ENCODE measurements around the gene CELA2A. TPM values are rescaled to one million over a fixed set of nuclear protein-coding genes. Genes with fewer than 3 reads are reported as not detected.
"Not testable (repeated sequence)": the region's sequence is repeated elsewhere in the genome, so short reads cannot be mapped to it uniquely, and the experiment has no call there.

CELA2A gene
- polyA plus RNA-seq, 1 of the 3 experiments (the other 2 are of a cell fraction) = not detected

DNA sequence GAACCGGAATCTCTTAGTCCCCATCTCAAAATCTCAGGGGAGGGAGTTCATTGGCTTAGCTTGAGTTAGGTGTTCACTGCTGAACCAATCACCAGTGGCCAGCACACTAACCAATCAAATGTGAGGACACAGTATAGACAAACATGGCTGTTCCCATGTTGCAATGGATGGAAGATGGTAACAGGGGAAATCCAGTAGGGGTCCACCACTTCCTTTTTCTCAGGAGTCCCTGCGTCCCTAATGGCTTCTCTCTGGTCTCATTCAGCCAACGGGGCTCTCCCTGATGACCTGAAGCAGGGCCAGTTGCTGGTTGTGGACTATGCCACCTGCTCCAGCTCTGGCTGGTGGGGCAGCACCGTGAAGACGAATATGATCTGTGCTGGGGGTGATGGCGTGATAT is 29.1 kb downstream of the CELA2A start:
- 95% methylated on average over 6 of the region's 6 CpGs for WGBS (ENCODE audit: low lambda C conversion rate)
- Histone ChIP-seq H3K9me3 (no peaks in the 10 kb centered on the region), H4K20me1 (ENCODE audit: insufficient read depth) (no peaks in the 10 kb centered on the region), H3K36me3 (replicated peaks in 1 of 2; ENCODE audit: control insufficient read depth in 1 of 2, insufficient read depth in 2 of 2, low read length in 1 of 2) (no peaks in the 10 kb centered on the region), H3K4me3 (ENCODE audit: low read depth in 2 of 2, low read length in 1 of 2) (no peak overlapping the region), H3K9me2 (no peaks in the 10 kb centered on the region), H3K27me3 (ENCODE audit: insufficient read depth) (no peaks in the 10 kb centered on the region), H3K27ac (ENCODE audit: low read depth in 2 of 2, low read length in 1 of 2) (no peak overlapping the region), H3F3A (replicated peaks; ENCODE audit: insufficient read depth) (no peaks in the 10 kb centered on the region), H3K4me2 (no peak overlapping the region), H3K4me1 (ENCODE audit: control insufficient read depth in 1 of 2, insufficient read depth in 2 of 2, low read depth in 1 of 2, low read length in 1 of 2) (peaks cover 0 to 8% of the 10 kb centered on the region in 2 experiments; a peak in 1 of 4 replicates), H3K79me2 (ENCODE audit: insufficient read depth) (no peaks in the 10 kb centered on the region), H3K9ac (no peak overlapping the region), H2AFZ (ENCODE audit: low read depth) (no peak overlapping the region)
- no peak for DNase-seq
- POLR2A ChIA-PET = no interaction called here
- TF ChIP-seq FOXJ3 (CRISPR knock-in tag; IDR thresholded peaks at IDR 0.05) = no peak
- no peak for TF ChIP-seq FOSL2 (IDR thresholded peaks at IDR 0.05; ENCODE audit: borderline replicate concordance, low read depth)
- TF ChIP-seq EP300 (IDR thresholded peaks at IDR 0.05; ENCODE audit: borderline replicate concordance in 1 of 2, low read depth in 1 of 2, low read length in 1 of 2) = no peak
- TF ChIP-seq, protein P1, sequence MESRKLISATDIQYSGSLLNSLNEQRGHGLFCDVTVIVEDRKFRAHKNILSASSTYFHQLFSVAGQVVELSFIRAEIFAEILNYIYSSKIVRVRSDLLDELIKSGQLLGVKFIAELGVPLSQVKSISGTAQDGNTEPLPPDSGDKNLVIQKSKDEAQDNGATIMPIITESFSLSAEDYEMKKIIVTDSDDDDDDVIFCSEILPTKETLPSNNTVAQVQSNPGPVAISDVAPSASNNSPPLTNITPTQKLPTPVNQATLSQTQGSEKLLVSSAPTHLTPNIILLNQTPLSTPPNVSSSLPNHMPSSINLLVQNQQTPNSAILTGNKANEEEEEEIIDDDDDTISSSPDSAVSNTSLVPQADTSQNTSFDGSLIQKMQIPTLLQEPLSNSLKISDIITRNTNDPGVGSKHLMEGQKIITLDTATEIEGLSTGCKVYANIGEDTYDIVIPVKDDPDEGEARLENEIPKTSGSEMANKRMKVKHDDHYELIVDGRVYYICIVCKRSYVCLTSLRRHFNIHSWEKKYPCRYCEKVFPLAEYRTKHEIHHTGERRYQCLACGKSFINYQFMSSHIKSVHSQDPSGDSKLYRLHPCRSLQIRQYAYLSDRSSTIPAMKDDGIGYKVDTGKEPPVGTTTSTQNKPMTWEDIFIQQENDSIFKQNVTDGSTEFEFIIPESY (IDR thresholded peaks at IDR 0.05; ENCODE audit: borderline replicate concordance, low read depth) = no peak
- no peak for TF ChIP-seq GATA2 (CRISPR knock-in tag; IDR thresholded peaks at IDR 0.05)
- no peak for TF ChIP-seq MEF2A (IDR thresholded peaks at IDR 0.05; ENCODE audit: borderline replicate concordance, low read depth)
- TF ChIP-seq NFIC (IDR thresholded peaks at IDR 0.05; ENCODE audit: borderline replicate concordance) = no peak
- no peak for TF ChIP-seq EZH2phosphoT487 (IDR thresholded peaks at IDR 0.05; ENCODE audit: borderline replicate concordance, low read depth)
- TF ChIP-seq, protein P2, sequence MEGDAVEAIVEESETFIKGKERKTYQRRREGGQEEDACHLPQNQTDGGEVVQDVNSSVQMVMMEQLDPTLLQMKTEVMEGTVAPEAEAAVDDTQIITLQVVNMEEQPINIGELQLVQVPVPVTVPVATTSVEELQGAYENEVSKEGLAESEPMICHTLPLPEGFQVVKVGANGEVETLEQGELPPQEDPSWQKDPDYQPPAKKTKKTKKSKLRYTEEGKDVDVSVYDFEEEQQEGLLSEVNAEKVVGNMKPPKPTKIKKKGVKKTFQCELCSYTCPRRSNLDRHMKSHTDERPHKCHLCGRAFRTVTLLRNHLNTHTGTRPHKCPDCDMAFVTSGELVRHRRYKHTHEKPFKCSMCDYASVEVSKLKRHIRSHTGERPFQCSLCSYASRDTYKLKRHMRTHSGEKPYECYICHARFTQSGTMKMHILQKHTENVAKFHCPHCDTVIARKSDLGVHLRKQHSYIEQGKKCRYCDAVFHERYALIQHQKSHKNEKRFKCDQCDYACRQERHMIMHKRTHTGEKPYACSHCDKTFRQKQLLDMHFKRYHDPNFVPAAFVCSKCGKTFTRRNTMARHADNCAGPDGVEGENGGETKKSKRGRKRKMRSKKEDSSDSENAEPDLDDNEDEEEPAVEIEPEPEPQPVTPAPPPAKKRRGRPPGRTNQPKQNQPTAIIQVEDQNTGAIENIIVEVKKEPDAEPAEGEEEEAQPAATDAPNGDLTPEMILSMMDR (IDR thresholded peaks at IDR 0.05) = no peak
- no peak for TF ChIP-seq SMC3 (IDR thresholded peaks at IDR 0.05; ENCODE audit: low read depth, low read length)
- TF ChIP-seq, protein P3, sequence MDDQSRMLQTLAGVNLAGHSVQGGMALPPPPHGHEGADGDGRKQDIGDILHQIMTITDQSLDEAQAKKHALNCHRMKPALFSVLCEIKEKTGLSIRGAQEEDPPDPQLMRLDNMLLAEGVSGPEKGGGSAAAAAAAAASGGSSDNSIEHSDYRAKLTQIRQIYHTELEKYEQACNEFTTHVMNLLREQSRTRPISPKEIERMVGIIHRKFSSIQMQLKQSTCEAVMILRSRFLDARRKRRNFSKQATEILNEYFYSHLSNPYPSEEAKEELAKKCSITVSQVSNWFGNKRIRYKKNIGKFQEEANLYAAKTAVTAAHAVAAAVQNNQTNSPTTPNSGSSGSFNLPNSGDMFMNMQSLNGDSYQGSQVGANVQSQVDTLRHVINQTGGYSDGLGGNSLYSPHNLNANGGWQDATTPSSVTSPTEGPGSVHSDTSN (IDR thresholded peaks at IDR 0.05) = no peak
- CTCF ChIA-PET = interaction anchor here (0.9 to 1.5 kb wide), 2 partner anchors 16 to 180 kb away, joined by 3 to 5 read pairs; no protein-coding TSS in a partner anchor

DNA sequence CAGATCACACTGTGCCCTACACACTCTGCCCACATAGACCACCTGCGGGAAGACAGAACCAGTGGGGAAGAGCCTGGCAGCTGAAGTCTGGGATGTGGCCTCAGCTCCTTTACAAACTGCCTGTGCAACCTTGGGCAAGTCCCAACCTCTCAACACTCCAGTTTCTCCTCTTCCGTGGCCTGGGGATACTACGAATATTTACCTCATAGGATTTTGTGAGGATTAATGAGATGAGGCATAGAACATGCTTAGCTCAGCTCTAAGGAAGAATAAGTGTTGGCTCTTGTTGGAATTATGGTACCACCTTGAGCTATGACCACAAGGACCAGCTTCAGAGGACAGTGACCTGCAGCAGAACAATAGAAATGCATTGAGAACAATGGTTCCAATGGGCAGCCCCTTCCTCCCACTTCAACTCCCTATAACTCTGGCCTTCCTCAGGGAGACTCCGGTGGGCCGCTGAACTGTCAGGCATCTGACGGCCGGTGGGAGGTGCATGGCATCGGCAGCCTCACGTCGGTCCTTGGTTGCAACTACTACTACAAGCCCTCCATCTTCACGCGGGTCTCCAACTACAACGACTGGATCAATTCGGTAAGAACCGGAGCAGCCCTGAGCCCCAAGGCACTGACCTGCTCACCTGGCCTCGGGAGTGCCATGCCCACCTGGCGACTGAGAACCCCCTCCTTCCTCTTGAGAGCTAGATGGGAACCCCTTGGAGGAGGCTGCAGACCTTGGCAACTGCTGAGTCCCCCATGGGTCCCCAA is 30.5 kb downstream of the CELA2A start:
- POLR2A ChIA-PET = not testable (repeated sequence)

More for the DNA sequence above, 30.5 kb downstream of the CELA2A start:
- DNase-seq; H3K9ac ChIP-seq; H3K4me3 ChIP-seq (ENCODE audit: low read depth in 2 of 2, low read length in 1 of 2); CTCF ChIA-PET; H3K9me3 ChIP-seq; H4K20me1 ChIP-seq (ENCODE audit: insufficient read depth); H3F3A ChIP-seq (replicated peaks; ENCODE audit: insufficient read depth); H3K36me3 ChIP-seq (replicated peaks in 1 of 2; ENCODE audit: control insufficient read depth in 1 of 2, insufficient read depth in 2 of 2, low read length in 1 of 2); H3K9me2 ChIP-seq; H3K79me2 ChIP-seq (ENCODE audit: insufficient read depth); H3K27ac ChIP-seq (ENCODE audit: low read depth in 2 of 2, low read length in 1 of 2); H2AFZ ChIP-seq (ENCODE audit: low read depth); H3K4me1 ChIP-seq (ENCODE audit: control insufficient read depth in 1 of 2, insufficient read depth in 2 of 2, low read depth in 1 of 2, low read length in 1 of 2); H3K27me3 ChIP-seq (ENCODE audit: insufficient read depth); H3K4me2 ChIP-seq: not testable (repeated sequence)
- 94% methylated on average over 15 of the region's 17 CpGs for WGBS (ENCODE audit: low lambda C conversion rate)

All from SK-N-SH (cell line).